Loucy (cell line): ENCODE data around the gene EEF1G.

Source experiments
- H2AFZ ChIP-seq: fragments of 200-600 bp; sonication (generic); 2 replicates; pipeline ENCODE4 v1.6.0; 2016; ENCODE audit warnings: antibody characterized with exemption, mild to moderate bottlenecking, low read length, moderate library complexity
- H3F3A ChIP-seq: fragments of 200-600 bp; 2 replicates; pipeline ENCODE4 v1.6.0; 2016; ENCODE audit warnings: antibody characterized with exemption, low read depth, mild to moderate bottlenecking
- H3K27me3 ChIP-seq: fragments of 200-600 bp; sonication (generic); 2 replicates; pipeline ENCODE4 v1.6.1; 2014; ENCODE audit warnings: low read length, mild to moderate bottlenecking; ENCODE audit not compliant: insufficient read depth, poor library complexity, severe bottlenecking
- H3K36me3 ChIP-seq: fragments of 200-600 bp; sonication (generic); 2 replicates; pipeline ENCODE4 v1.6.1; 2016; ENCODE audit warnings: low read length; ENCODE audit not compliant: insufficient read depth
- H3K4me1 ChIP-seq: fragments of 200-600 bp; sonication (generic); 2 replicates; pipeline ENCODE4 v1.5.1; 2014; ENCODE audit warnings: low read length, mild to moderate bottlenecking; ENCODE audit not compliant: insufficient read depth, poor library complexity, severe bottlenecking
- H3K4me2 ChIP-seq: fragments of 200-600 bp; sonication (generic); 2 replicates; pipeline ENCODE4 v1.6.0; 2014; ENCODE audit warnings: antibody characterized with exemption, low read length, low read depth, mild to moderate bottlenecking; ENCODE audit not compliant: poor library complexity, severe bottlenecking
- H3K4me3 ChIP-seq: fragments of 200-600 bp; sonication (generic); 2 replicates; pipeline ENCODE4 v1.5.1; 2014; ENCODE audit warnings: low read length, mild to moderate bottlenecking, mixed read lengths; ENCODE audit not compliant: poor library complexity, severe bottlenecking
- H3K79me2 ChIP-seq: fragments of 200-600 bp; sonication (generic); 2 replicates; pipeline ENCODE4 v1.6.1; 2014; ENCODE audit warnings: low read length; ENCODE audit not compliant: insufficient read depth
- H3K9ac ChIP-seq: fragments of 200-600 bp; sonication (generic); 2 replicates; pipeline ENCODE4 v1.6.0; 2014; ENCODE audit warnings: mild to moderate bottlenecking, low read depth, low read length, moderate library complexity; ENCODE audit not compliant: poor library complexity, severe bottlenecking
- H3K9me2 ChIP-seq: fragments of 200-600 bp; sonication (generic); replicated peaks from 2 replicates; pipeline ENCODE4 v1.6.1; 2016; ENCODE audit warnings: low read depth, low read length, mixed read lengths
- H3K9me3 ChIP-seq: fragments of 200-600 bp; sonication (generic); 2 replicates; pipeline ENCODE4 v1.6.1; 2014; ENCODE audit warnings: mild to moderate bottlenecking, antibody characterized with exemption, low read length, low read depth; ENCODE audit not compliant: insufficient read depth
- H4K20me1 ChIP-seq: fragments of 200-600 bp; sonication (generic); 2 replicates; pipeline ENCODE4 v1.6.0; 2014; ENCODE audit warnings: antibody characterized with exemption, low read length, mild to moderate bottlenecking; ENCODE audit not compliant: insufficient read depth, poor library complexity, severe bottlenecking
- CTCF ChIP-seq: fragments of 200-600 bp; sonication (generic); conservative IDR thresholded peaks from 2 replicates; pipeline ENCODE4 v1.5.1; 2014; ENCODE audit warnings: mild to moderate bottlenecking, antibody characterized with exemption, low read length
- EZH2phosphoT487 ChIP-seq: fragments of 200-600 bp; IDR thresholded peaks from 2 replicates; pipeline ENCODE4 v1.6.1; 2018; ENCODE audit warnings: antibody characterized with exemption, mild to moderate bottlenecking, moderate library complexity, borderline replicate concordance

The EEF1G gene

GRCh38 chr11:62548545-62549335 lies 25.0 kb downstream of the EEF1G start:
- peaks cover 8% of the 10 kb centered on the region; the same call in 1 of the 2 replicates for H3K79me2 ChIP-seq
- no peaks in the 10 kb centered on the region for H3F3A ChIP-seq
- no peak for TF ChIP-seq CTCF
- no peak overlapping the region for H3K4me2 ChIP-seq
- H4K20me1 ChIP-seq, result no peaks in the 10 kb centered on the region
- H3K9me3 ChIP-seq, result no peaks in the 10 kb centered on the region
- no peaks in the 10 kb centered on the region for H3K36me3 ChIP-seq
- H3K9ac ChIP-seq, result no peak overlapping the region
- no peaks in the 10 kb centered on the region for H3K27me3 ChIP-seq
- H3K4me3 ChIP-seq, result no peak overlapping the region
- no peak overlapping the region for H2AFZ ChIP-seq
- no peaks in the 10 kb centered on the region for H3K9me2 ChIP-seq
- H3K4me1 ChIP-seq, result peaks cover 46% of the 10 kb centered on the region

DNA sequence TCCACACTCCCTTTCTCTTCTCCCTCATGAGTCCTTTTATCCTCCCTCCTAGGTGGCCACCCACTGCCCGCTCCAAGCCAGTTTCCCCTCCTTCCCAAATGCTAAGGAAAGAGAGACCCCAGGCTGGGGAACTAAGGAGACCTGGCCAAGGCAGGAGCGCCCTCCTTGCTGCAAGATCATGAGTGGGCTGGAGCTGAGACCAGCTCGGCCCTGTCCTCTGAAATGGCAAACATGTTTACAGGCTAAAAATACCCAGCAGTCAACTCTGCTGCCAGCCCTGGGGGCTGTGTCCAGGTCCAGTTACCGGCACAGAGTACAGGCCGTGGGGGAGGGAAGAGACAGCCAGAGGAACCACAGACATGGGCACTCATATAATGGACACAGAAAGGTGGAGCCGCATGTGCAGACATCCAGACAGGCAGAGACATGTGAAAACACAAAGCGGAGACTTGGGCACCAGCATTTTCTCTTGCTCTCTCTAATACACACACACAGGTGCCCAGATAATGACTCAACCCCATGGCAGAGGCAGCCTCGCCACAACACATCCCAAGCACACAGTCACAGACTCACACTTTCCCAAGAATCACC lies 25.9 kb downstream of the EEF1G start:
- Histone ChIP-seq H3K9me3 (no peaks in the 10 kb centered on the region), H4K20me1 (no peaks in the 10 kb centered on the region), H3K4me2 (no peak overlapping the region), H2AFZ (no peak overlapping the region), H3K9ac (no peak overlapping the region), H3K27me3 (no peaks in the 10 kb centered on the region), H3F3A (no peaks in the 10 kb centered on the region), H3K9me2 (no peaks in the 10 kb centered on the region), H3K36me3 (no peaks in the 10 kb centered on the region), H3K79me2 (peaks cover 6% of the 10 kb centered on the region; the same call in 1 of the 2 replicates), H3K4me3 (no peak overlapping the region), H3K4me1 (peaks cover 46% of the 10 kb centered on the region)
- no peak for TF ChIP-seq CTCF
- TF ChIP-seq EZH2phosphoT487, result no peak

GRCh38 chr11:62546929-62547625 lies 26.6 kb downstream of the EEF1G start:
- H2AFZ ChIP-seq, result 0 out of 2 replicates have a peak overlapping the region, but pooled peaks have one; percentile 83
- H3F3A ChIP-seq, result no peaks in the 10 kb centered on the region
- H3K9ac ChIP-seq, result peak overlapping the region; percentile 75
- no peaks in the 10 kb centered on the region for H4K20me1 ChIP-seq
- TF ChIP-seq EZH2phosphoT487 (no peak), CTCF (no peak)
- H3K9me3 ChIP-seq, result no peaks in the 10 kb centered on the region
- H3K27me3 ChIP-seq, result no peaks in the 10 kb centered on the region
- H3K36me3 ChIP-seq, result no peaks in the 10 kb centered on the region
- H3K4me1 ChIP-seq, result peaks cover 46% of the 10 kb centered on the region
- H3K4me2 ChIP-seq, result peak overlapping the region; percentile 77
- peaks cover 10% of the 10 kb centered on the region; the same call in 1 of the 2 replicates for H3K79me2 ChIP-seq
- H3K4me3 ChIP-seq, result peak overlapping the region; percentile 80
- H3K9me2 ChIP-seq, result no peaks in the 10 kb centered on the region
